Panc1 (cell line): ENCODE results near the gene FAM13B. TPM values are rescaled to one million over a fixed set of nuclear protein-coding genes. Genes with fewer than 3 reads are reported as not detected.

Experiments used
- ATAC-seq: fragments of 200-7000 bp; cut with Tn5 transposase; 2 replicates; pipeline ENCODE4 v1.9.1; 2020; ENCODE audit warnings: mild to moderate bottlenecking, moderate library complexity
- BruUV-seq: library from RNA; stranded (reverse); fragments of 400-500 nt; replicated peaks from 2 replicates; lab custom pipeline; 2021; lab: Mats Ljungman, UMichigan
- CTCF ChIA-PET: fragments of 300-600 bp; sonication (Branson Sonifier 250); formaldehyde crosslinking; loops from one replicate; lab custom pipeline; 2022; ENCODE audit warnings: antibody characterized with exemption; lab: Charles Lee
- POLR2A ChIA-PET: fragments of 300-600 bp; sonication (Branson Sonifier 250); formaldehyde crosslinking; loops from one replicate; lab custom pipeline; 2022; ENCODE audit warnings: antibody characterized with exemption; lab: Charles Lee
- DNase-seq: peaks from one replicate; pipeline ENCODE4 v3.0.0-alpha.2; 2010; ENCODE audit warnings: low read depth, low spot score
- H3K27ac ChIP-seq: 2 replicates; pipeline ENCODE4 v1.5.1; 2011; ENCODE audit warnings: mild to moderate bottlenecking, low read length, inconsistent platforms
- H3K27me3 ChIP-seq: fragments of 200-500 bp; sonication (Bioruptor generic); 2 replicates; pipeline ENCODE4 v1.6.0; 2014; ENCODE audit warnings: low read length, inconsistent platforms; ENCODE audit not compliant: control insufficient read depth, insufficient read depth
- H3K36me3 ChIP-seq: fragments of 200-500 bp; sonication (Bioruptor generic); 2 replicates; pipeline ENCODE4 v1.5.1; 2014; ENCODE audit warnings: inconsistent platforms, mild to moderate bottlenecking, low read length, moderate library complexity; ENCODE audit not compliant: control insufficient read depth, insufficient read depth
- H3K4me1 ChIP-seq: 2 replicates; pipeline ENCODE4 v1.5.1; 2011; ENCODE audit warnings: inconsistent platforms, mild to moderate bottlenecking, low read length, moderate library complexity; ENCODE audit not compliant: control insufficient read depth, insufficient read depth
- H3K4me3 ChIP-seq, 2 experiments: 2 replicates each; pipeline ENCODE4 v1.5.1; 2011 to 2012; ENCODE audit warnings: low read depth in 2 of 2, low read length in 2 of 2, mild to moderate bottlenecking in 2 of 2, inconsistent platforms in 1 of 2, moderate library complexity in 1 of 2
- H3K9me3 ChIP-seq: fragments of 200-500 bp; sonication (Bioruptor generic); 2 replicates; pipeline ENCODE4 v1.5.1; 2014; ENCODE audit warnings: low read depth, mild to moderate bottlenecking, inconsistent platforms, low read length, moderate library complexity; ENCODE audit not compliant: control insufficient read depth, insufficient read depth
- POLR2AphosphoS5 ChIP-seq: IDR thresholded peaks from 2 replicates; pipeline ENCODE4 v1.6.1; 2012; ENCODE audit warnings: mild to moderate bottlenecking, low read depth, low read length, moderate library complexity
- SIN3A ChIP-seq: IDR thresholded peaks from 2 replicates; pipeline ENCODE4 v1.6.1; 2012; ENCODE audit warnings: low read depth, mild to moderate bottlenecking, low read length, moderate library complexity, borderline replicate concordance; ENCODE audit not compliant: insufficient read depth
- TCF7L2 ChIP-seq: IDR thresholded peaks from 2 replicates; pipeline ENCODE4 v1.6.1; 2011; ENCODE audit warnings: mild to moderate bottlenecking, low read depth, low read length, inconsistent platforms
- in situ Hi-C: cut with HindIII; loops from 2 replicates; pipeline ENCODE4 v1.10.0; 2016; ENCODE audit warnings: low sequenced_read_pairs, low pct_unique_long_range_greater_than_20kb
- intact Hi-C: fragments of 100-400 bp; cut with micrococcal nuclease; formaldehyde crosslinking; loops from one replicate; pipeline ENCODE4 v1.10.0; 2022; ENCODE audit not compliant: unreplicated experiment
- total RNA-seq: library from RNA; stranded (reverse); gene quantifications from one replicate; pipeline ENCODE4 v1.2.1, GENCODE V29; 2021; ENCODE audit not compliant: unreplicated experiment
- TF ChIP-seq, protein P1 (sequence below): fragments of 450-650 bp; IDR thresholded peaks from 2 replicates; pipeline ENCODE4 v1.5.1; 2017; ENCODE audit warnings: mild to moderate bottlenecking
- TF ChIP-seq, protein P2 (sequence below), 2 experiments: IDR thresholded peaks; 2 replicates each; pipeline ENCODE4 v1.6.1; 2011 to 2012; ENCODE audit warnings: low read depth in 2 of 2, control low read depth in 1 of 2, low read length in 1 of 2, mild to moderate bottlenecking in 1 of 2, moderate library complexity in 1 of 2; ENCODE audit not compliant: insufficient read depth in 1 of 2

The FAM13B gene
- total RNA-seq, 1 experiment from 2014 or later = 34.9 TPM

DNA sequence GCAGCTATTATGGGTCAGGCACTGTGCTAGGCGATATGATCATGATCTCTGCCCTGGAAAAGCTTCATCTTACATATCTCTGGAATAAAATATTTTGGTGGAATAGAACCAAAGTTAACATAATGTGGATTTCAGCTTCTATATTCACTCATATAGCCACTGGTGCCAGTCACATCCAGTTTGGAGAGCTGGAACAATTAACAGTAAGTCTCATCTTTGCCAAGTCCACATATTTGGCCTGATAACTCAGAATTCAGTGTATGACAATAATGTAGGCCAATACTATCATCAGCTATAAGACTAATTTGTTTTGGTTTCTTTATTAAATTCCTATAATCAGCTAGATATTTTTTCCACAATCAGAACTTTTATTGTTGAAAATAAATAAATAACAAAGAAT, 5.9 kb upstream of the FAM13B start:
- intact Hi-C loops = no loop called here
- BruUV-seq = no TSS peak
- Histone ChIP-seq H3K4me3 (no peak overlapping the region), H3K27ac (no peak overlapping the region), H3K27me3 (no peaks in the 10 kb centered on the region), H3K36me3 (no peaks in the 10 kb centered on the region), H3K4me1 (peaks cover 8% of the 10 kb centered on the region; the same call in 1 of the 2 replicates), H3K9me3 (no peaks in the 10 kb centered on the region)
- ChIA-PET POLR2A (interaction anchor here (0.6 to 0.7 kb wide), 3 partner anchors 23 to 801 kb away, joined by 5 to 11 read pairs (median 6); no protein-coding TSS in a partner anchor), CTCF (no interaction called here)
- ATAC-seq (no peak), DNase-seq (no peak)
- no peak for TF ChIP-seq TCF7L2
- TF ChIP-seq, protein P1, sequence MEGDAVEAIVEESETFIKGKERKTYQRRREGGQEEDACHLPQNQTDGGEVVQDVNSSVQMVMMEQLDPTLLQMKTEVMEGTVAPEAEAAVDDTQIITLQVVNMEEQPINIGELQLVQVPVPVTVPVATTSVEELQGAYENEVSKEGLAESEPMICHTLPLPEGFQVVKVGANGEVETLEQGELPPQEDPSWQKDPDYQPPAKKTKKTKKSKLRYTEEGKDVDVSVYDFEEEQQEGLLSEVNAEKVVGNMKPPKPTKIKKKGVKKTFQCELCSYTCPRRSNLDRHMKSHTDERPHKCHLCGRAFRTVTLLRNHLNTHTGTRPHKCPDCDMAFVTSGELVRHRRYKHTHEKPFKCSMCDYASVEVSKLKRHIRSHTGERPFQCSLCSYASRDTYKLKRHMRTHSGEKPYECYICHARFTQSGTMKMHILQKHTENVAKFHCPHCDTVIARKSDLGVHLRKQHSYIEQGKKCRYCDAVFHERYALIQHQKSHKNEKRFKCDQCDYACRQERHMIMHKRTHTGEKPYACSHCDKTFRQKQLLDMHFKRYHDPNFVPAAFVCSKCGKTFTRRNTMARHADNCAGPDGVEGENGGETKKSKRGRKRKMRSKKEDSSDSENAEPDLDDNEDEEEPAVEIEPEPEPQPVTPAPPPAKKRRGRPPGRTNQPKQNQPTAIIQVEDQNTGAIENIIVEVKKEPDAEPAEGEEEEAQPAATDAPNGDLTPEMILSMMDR = no peak
- TF ChIP-seq, protein P2, sequence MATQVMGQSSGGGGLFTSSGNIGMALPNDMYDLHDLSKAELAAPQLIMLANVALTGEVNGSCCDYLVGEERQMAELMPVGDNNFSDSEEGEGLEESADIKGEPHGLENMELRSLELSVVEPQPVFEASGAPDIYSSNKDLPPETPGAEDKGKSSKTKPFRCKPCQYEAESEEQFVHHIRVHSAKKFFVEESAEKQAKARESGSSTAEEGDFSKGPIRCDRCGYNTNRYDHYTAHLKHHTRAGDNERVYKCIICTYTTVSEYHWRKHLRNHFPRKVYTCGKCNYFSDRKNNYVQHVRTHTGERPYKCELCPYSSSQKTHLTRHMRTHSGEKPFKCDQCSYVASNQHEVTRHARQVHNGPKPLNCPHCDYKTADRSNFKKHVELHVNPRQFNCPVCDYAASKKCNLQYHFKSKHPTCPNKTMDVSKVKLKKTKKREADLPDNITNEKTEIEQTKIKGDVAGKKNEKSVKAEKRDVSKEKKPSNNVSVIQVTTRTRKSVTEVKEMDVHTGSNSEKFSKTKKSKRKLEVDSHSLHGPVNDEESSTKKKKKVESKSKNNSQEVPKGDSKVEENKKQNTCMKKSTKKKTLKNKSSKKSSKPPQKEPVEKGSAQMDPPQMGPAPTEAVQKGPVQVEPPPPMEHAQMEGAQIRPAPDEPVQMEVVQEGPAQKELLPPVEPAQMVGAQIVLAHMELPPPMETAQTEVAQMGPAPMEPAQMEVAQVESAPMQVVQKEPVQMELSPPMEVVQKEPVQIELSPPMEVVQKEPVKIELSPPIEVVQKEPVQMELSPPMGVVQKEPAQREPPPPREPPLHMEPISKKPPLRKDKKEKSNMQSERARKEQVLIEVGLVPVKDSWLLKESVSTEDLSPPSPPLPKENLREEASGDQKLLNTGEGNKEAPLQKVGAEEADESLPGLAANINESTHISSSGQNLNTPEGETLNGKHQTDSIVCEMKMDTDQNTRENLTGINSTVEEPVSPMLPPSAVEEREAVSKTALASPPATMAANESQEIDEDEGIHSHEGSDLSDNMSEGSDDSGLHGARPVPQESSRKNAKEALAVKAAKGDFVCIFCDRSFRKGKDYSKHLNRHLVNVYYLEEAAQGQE (IDR thresholded peaks at IDR 0.05; ENCODE audit: insufficient read depth in 1 of 2, low read depth in 2 of 2, low read length in 1 of 2) = no peak
- TF ChIP-seq SIN3A = no peak
- TF ChIP-seq POLR2AphosphoS5 = no peak
- in situ Hi-C loops = no loop called here

DNA sequence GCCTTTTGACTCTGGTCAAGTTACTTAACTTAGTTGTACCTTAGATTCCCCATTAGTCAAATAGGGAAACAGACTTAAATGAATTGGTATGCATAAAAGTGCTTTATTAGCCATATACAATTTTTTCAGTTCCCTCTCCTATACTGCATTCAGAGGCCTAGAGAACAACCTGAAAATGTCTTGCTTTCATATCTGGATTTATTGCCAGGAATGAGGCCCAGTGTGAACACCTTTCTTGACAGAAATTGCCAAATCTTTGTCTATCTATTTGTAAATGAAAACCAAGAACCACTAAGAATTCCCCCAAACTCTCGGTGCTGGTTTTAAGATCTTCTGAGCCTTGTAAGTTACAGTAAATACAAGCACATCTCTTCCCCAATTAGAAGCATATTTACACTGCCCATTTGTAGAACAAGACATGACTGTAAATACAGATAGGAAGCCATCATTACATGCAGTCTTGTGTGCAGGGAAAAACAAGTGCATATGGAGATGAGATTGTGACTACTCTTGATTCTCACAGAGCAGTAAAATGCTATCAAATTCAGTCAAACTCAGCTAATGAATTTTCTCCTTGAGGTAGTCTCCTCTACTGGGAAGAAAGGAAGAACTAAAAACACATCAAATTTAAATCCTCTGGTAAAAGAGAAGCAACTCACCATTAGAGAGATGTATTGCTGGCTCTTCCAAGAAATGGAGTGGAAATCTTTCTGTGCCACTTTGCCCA, 5.2 kb upstream of the FAM13B start:
- ATAC-seq (no peak), DNase-seq (no peak)
- peaks cover 8% of the 10 kb centered on the region; the same call in 1 of the 2 replicates for H3K4me1 ChIP-seq
- intact Hi-C loops = no loop called here
- CTCF ChIA-PET = no interaction called here
- TF ChIP-seq, protein P1 = no peak
- TF ChIP-seq, protein P2 (IDR thresholded peaks at IDR 0.05; ENCODE audit: insufficient read depth in 1 of 2, low read depth in 2 of 2, low read length in 1 of 2) = no peak
- TF ChIP-seq POLR2AphosphoS5 = no peak
- in situ Hi-C loops = no loop called here
- no peaks in the 10 kb centered on the region for H3K9me3 ChIP-seq
- H3K4me3 ChIP-seq = no peak overlapping the region
- no peak overlapping the region for H3K27ac ChIP-seq
- BruUV-seq = no TSS peak
- H3K27me3 ChIP-seq = no peaks in the 10 kb centered on the region
- H3K36me3 ChIP-seq = no peaks in the 10 kb centered on the region; the same call in 1 of the 2 replicates
- POLR2A ChIA-PET = no interaction called here
